SK-N-MC (cell line): ENCODE results near the gene SLC16A12.

Source experiments
- EZH2 ChIP-seq: fragments of 200-600 bp; sonication (generic); IDR thresholded peaks from one replicate; pipeline ENCODE4 v1.6.1; 2017; ENCODE audit warnings: antibody characterized with exemption
- FOXP2 ChIP-seq: optimal IDR thresholded peaks from 2 replicates; pipeline ENCODE3; 2011; ENCODE audit warnings: mild to moderate bottlenecking, moderate library complexity; ENCODE audit not compliant: insufficient read depth; ENCODE audit errors: extremely low read length, control extremely low read depth
- POLR2AphosphoS5 ChIP-seq: IDR thresholded peaks from 2 replicates; pipeline ENCODE4 v1.6.1; 2012; ENCODE audit warnings: mild to moderate bottlenecking, low read depth, low read length, borderline replicate concordance

DNA sequence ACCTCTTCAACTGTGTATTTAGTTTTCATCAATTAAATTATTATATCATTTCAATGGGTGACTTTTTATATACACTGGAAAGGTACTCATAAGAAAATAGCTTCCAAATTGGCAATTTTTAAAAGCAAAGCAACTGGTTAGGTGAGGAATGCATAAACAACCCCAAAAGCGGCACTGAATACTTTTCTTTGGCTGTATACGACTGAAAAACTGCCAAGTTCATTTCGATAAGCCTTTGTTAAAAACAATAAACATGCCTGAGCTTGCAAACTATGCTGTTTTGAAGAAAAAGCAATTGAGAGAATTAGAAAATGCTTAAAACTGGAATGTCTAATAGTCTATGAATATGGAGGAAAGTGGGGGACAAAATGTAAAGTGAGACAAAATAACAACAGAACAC lies 2.9 kb downstream of the SLC16A12 start:
- TF ChIP-seq EZH2 (no peak), POLR2AphosphoS5 (no peak), FOXP2 (no peak)
